Mesenchymal stem cell (in vitro differentiated cells and primary cell): Measurements from ENCODE around the gene ADRA2A.
A peak's percentile ranks its signal among the peaks of the same experiment; 100 is the strongest.

Experiments
- DNase-seq: peaks from one replicate; pipeline ENCODE4 v3.0.0-alpha.2; 2013
- H2AFZ ChIP-seq: one replicate; pipeline ENCODE4 v1.6.1; 2013; ENCODE audit warnings: low read depth, mild to moderate bottlenecking, control low read depth, inconsistent platforms, low read length, moderate library complexity
- H2AK5ac ChIP-seq: 2 replicates; pipeline ENCODE4 v1.6.1; 2013; ENCODE audit warnings: low read length, moderate library complexity, mild to moderate bottlenecking, inconsistent platforms; ENCODE audit not compliant: severe bottlenecking
- H2BK120ac ChIP-seq: one replicate; pipeline ENCODE4 v1.6.1; 2013; ENCODE audit warnings: low read depth, mild to moderate bottlenecking, inconsistent platforms, low read length, moderate library complexity
- H2BK12ac ChIP-seq, 2 experiments: one replicate each; pipeline ENCODE4 v1.6.1; 2013; ENCODE audit warnings: inconsistent platforms in 2 of 2, low read length in 2 of 2, mild to moderate bottlenecking in 2 of 2, moderate library complexity in 2 of 2, control low read depth in 1 of 2
- H2BK15ac ChIP-seq: one replicate; pipeline ENCODE4 v1.6.1; 2013; ENCODE audit warnings: mild to moderate bottlenecking, low read depth, inconsistent platforms; ENCODE audit not compliant: poor library complexity, severe bottlenecking
- H2BK5ac ChIP-seq: 2 replicates; pipeline ENCODE4 v1.6.1; 2013; ENCODE audit warnings: low read depth, mild to moderate bottlenecking, low read length, control low read depth, inconsistent platforms; ENCODE audit not compliant: poor library complexity, severe bottlenecking
- H3K14ac ChIP-seq, 2 experiments: one replicate each; pipeline ENCODE4 v1.6.1; 2013; ENCODE audit warnings: inconsistent platforms in 2 of 2, low read length in 2 of 2, control low read depth in 1 of 2, mild to moderate bottlenecking in 1 of 2, moderate library complexity in 1 of 2
- H3K18ac ChIP-seq, 2 experiments: one replicate each; pipeline ENCODE4 v1.6.1; 2013; ENCODE audit warnings: inconsistent platforms in 2 of 2, low read length in 2 of 2, control low read depth in 1 of 2, low read depth in 1 of 2, mild to moderate bottlenecking in 1 of 2
- H3K23ac ChIP-seq, 2 experiments: one replicate each; pipeline ENCODE4 v1.6.1; 2013; ENCODE audit warnings: inconsistent platforms in 2 of 2, low read length in 2 of 2, mild to moderate bottlenecking in 2 of 2, moderate library complexity in 2 of 2, control low read depth in 1 of 2
- H3K27ac ChIP-seq: 2 replicates; pipeline ENCODE4 v1.5.1; 2013; ENCODE audit warnings: mild to moderate bottlenecking, moderate library complexity, low read length, control low read depth, inconsistent platforms; ENCODE audit not compliant: poor library complexity, severe bottlenecking
- H3K27me3 ChIP-seq, 2 experiments: 2 replicates each; pipeline versions ENCODE4 v1.6.1 to v1.7.0; 2013; ENCODE audit warnings: low read length in 2 of 2, mild to moderate bottlenecking in 2 of 2, moderate library complexity in 2 of 2, control low read depth in 1 of 2, inconsistent platforms in 1 of 2; ENCODE audit not compliant: control insufficient read depth in 1 of 2, insufficient read depth in 1 of 2
- H3K36me3 ChIP-seq, 2 experiments: 2 replicates each; pipeline versions ENCODE4 v1.6.1 to v1.7.0; 2013; ENCODE audit warnings: low read length in 2 of 2, control low read depth in 1 of 2, inconsistent platforms in 1 of 2, low read depth in 1 of 2, mild to moderate bottlenecking in 1 of 2; ENCODE audit not compliant: insufficient read depth in 2 of 2, control insufficient read depth in 1 of 2
- H3K4ac ChIP-seq, 2 experiments: one replicate each; pipeline ENCODE4 v1.6.1; 2013; ENCODE audit warnings: inconsistent platforms in 2 of 2, low read length in 2 of 2, mild to moderate bottlenecking in 2 of 2, moderate library complexity in 2 of 2, control low read depth in 1 of 2, low read depth in 1 of 2
- H3K4me1 ChIP-seq: 2 replicates; pipeline ENCODE4 v1.6.1; 2013; ENCODE audit warnings: low read depth, low read length, control low read depth; ENCODE audit not compliant: control insufficient read depth, insufficient read depth
- H3K4me2 ChIP-seq: 2 replicates; pipeline ENCODE4 v1.6.1; 2013; ENCODE audit warnings: low read length, mild to moderate bottlenecking, inconsistent platforms; ENCODE audit not compliant: poor library complexity, severe bottlenecking
- H3K4me3 ChIP-seq, 2 experiments: 2 replicates each; pipeline versions ENCODE4 v1.5.1 to v1.7.0; 2013; ENCODE audit warnings: low read length in 2 of 2, mild to moderate bottlenecking in 2 of 2, control low read depth in 1 of 2, low read depth in 1 of 2; ENCODE audit not compliant: insufficient read depth in 1 of 2
- H3K79me1 ChIP-seq: replicated peaks from 2 replicates; pipeline ENCODE4 v1.6.1; 2013; ENCODE audit warnings: mild to moderate bottlenecking, control low read depth, low read length, inconsistent platforms; ENCODE audit not compliant: poor library complexity, severe bottlenecking
- H3K9ac ChIP-seq: 2 replicates; pipeline ENCODE4 v1.7.0; 2013; ENCODE audit warnings: mild to moderate bottlenecking, low read length, moderate library complexity
- H3K9me3 ChIP-seq: 2 replicates; pipeline ENCODE4 v1.7.0; 2013; ENCODE audit warnings: mild to moderate bottlenecking, low read length; ENCODE audit not compliant: control insufficient read depth
- H4K8ac ChIP-seq: one replicate; pipeline ENCODE4 v1.6.1; 2013; ENCODE audit warnings: inconsistent platforms, mild to moderate bottlenecking, low read length, moderate library complexity
- H4K91ac ChIP-seq: one replicate; pipeline ENCODE4 v1.6.1; 2013; ENCODE audit warnings: mild to moderate bottlenecking, low read length, inconsistent platforms
- WGBS: methylation state at CpG from one replicate; pipeline ENCODE4 v1.1.7; 2013; ENCODE audit warnings: mixed read lengths; 5-methylcytosine and 5-hydroxymethylcytosine counted together

Gene ADRA2A

DNA sequence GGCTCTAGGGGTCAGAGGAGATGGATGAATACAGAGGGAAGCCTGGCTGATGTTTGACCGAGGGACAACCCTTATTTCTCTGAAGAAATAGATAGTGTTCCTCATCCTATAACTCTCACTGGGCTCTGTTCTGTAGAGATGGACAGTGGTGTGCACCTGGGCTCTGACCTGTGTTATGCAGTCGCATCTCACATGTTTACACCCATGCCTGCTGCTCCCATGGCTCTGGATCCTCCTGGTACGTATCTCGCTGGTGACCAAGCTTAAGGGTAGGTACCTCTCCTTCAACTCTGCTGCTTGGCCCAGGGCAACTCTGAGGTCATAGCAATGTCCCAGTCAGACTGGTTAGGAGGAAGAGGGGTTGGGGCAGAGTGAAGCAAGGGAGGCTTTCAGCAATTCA lies 42.8 kb downstream of the ADRA2A start:
- no peak overlapping the region for H2AK5ac ChIP-seq
- no peak overlapping the region for H2BK12ac ChIP-seq
- H3K4me3 ChIP-seq: no peak overlapping the region
- H3K27ac ChIP-seq: no peak overlapping the region
- no peak overlapping the region for H2BK5ac ChIP-seq
- H3K9ac ChIP-seq: no peak overlapping the region
- no peak overlapping the region for H2BK120ac ChIP-seq
- no peak overlapping the region for H2BK15ac ChIP-seq
- H4K8ac ChIP-seq: no peak overlapping the region
- 74% methylated on average over 3 of the region's 4 CpGs for WGBS
- no peaks in the 10 kb centered on the region for H3K9me3 ChIP-seq
- H3K4me1 ChIP-seq: no peaks in the 10 kb centered on the region
- H3K36me3 ChIP-seq: no peaks in the 10 kb centered on the region
- H2AFZ ChIP-seq: no peak overlapping the region
- H3K18ac ChIP-seq: no peak overlapping the region
- H3K4me2 ChIP-seq: no peak overlapping the region
- H3K27me3 ChIP-seq: peaks cover 0 to 12% of the 10 kb centered on the region in 2 experiments
- no peak overlapping the region for H3K23ac ChIP-seq
- DNase-seq: no peak
- H3K79me1 ChIP-seq: no peaks in the 10 kb centered on the region
- no peak overlapping the region for H3K14ac ChIP-seq
- no peak overlapping the region for H3K4ac ChIP-seq
- H4K91ac ChIP-seq: peak overlapping the region; percentile 15

GRCh38 chr10:111122127-111122526 lies 45.3 kb downstream of the ADRA2A start:
- Histone ChIP-seq H3K4me3 (no peak overlapping the region), H3K14ac (no peak overlapping the region), H3K36me3 (no peaks in the 10 kb centered on the region), H4K8ac (no peak overlapping the region), H2AK5ac (no peak overlapping the region), H3K4me2 (no peak overlapping the region), H3K4me1 (no peaks in the 10 kb centered on the region), H3K9ac (no peak overlapping the region), H4K91ac (no peak overlapping the region), H3K23ac (no peak overlapping the region), H3K79me1 (no peaks in the 10 kb centered on the region), H2BK15ac (no peak overlapping the region), H2AFZ (no peak overlapping the region), H3K9me3 (no peaks in the 10 kb centered on the region), H3K4ac (no peak overlapping the region), H3K27ac (no peak overlapping the region), H2BK120ac (no peak overlapping the region), H3K27me3 (peaks cover 0 to 12% of the 10 kb centered on the region in 2 experiments), H2BK5ac (no peak overlapping the region), H3K18ac (no peak overlapping the region), H2BK12ac (no peak overlapping the region)
- DNase-seq: no peak

DNA sequence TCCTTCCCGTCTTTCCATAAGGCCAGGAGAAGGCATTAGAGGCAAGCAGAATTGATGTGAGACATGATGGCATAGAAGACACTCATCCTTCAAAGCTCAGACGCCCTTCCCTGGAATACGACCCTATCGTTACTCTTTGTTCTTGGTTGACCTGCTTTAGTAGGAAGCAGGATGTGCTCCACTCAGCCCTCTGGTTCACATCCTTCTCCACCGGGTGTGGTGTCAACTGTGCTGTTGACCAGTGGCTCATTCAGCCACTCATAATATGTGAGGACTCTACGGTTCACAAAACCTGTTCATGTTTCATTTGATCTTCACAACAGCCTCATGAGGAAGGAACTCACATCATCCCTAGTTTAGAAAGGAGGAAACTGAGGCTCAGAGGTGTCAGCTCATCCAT lies 47.1 kb downstream of the ADRA2A start:
- Histone ChIP-seq H3K27me3 (peaks cover 0 to 12% of the 10 kb centered on the region in 2 experiments), H3K14ac (no peak overlapping the region), H2BK120ac (no peak overlapping the region), H2AK5ac (no peak overlapping the region), H2BK12ac (no peak overlapping the region), H2BK15ac (no peak overlapping the region), H3K4me1 (no peaks in the 10 kb centered on the region), H2BK5ac (no peak overlapping the region), H3K4me2 (no peak overlapping the region), H3K9me3 (no peaks in the 10 kb centered on the region), H3K36me3 (no peaks in the 10 kb centered on the region), H2AFZ (no peak overlapping the region), H3K79me1 (no peaks in the 10 kb centered on the region), H3K4ac (no peak overlapping the region), H3K4me3 (no peak overlapping the region), H3K9ac (no peak overlapping the region), H3K18ac (no peak overlapping the region), H4K91ac (no peak overlapping the region), H4K8ac (no peak overlapping the region), H3K23ac (no peak overlapping the region), H3K27ac (no peak overlapping the region)
- 90% methylated on average over 6 of the region's 6 CpGs for WGBS
- no peak for DNase-seq

DNA sequence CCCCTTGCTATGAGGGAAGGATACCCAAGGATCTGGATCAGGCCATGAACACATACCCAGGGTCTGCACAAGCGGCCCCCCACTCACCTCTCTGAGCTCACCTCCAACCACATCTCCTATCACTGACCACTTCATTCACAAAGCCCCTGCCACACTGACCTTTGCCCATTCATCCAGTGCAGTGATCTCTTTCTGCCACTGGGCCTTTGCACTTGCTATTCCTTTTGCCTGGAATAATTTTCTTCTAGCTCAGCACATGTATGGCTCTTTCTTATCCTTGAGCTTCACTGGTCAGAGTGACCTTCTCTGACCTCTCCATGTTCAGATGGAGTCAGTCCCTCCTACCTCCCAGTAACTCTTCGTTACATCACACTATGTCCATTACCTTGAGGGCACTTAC lies 48.3 kb downstream of the ADRA2A start:
- no peak overlapping the region for H3K14ac ChIP-seq
- H3K23ac ChIP-seq: no peak overlapping the region
- H2AK5ac ChIP-seq: no peak overlapping the region
- H3K27me3 ChIP-seq: peaks cover 0 to 12% of the 10 kb centered on the region in 2 experiments
- no peak overlapping the region for H2BK15ac ChIP-seq
- no peak overlapping the region for H3K4me2 ChIP-seq
- H3K4ac ChIP-seq: no peak overlapping the region
- no peak overlapping the region for H4K8ac ChIP-seq
- no peak overlapping the region for H3K4me3 ChIP-seq
- no peaks in the 10 kb centered on the region for H3K36me3 ChIP-seq
- no peak for DNase-seq
- no peak overlapping the region for H2BK5ac ChIP-seq
- no peak overlapping the region for H3K27ac ChIP-seq
- H2AFZ ChIP-seq: no peak overlapping the region
- H3K9ac ChIP-seq: no peak overlapping the region
- no peak overlapping the region for H2BK120ac ChIP-seq
- H4K91ac ChIP-seq: no peak overlapping the region
- WGBS: 78% methylated on average over 2 of the region's 2 CpGs
- H3K79me1 ChIP-seq: no peaks in the 10 kb centered on the region
- H2BK12ac ChIP-seq: no peak overlapping the region
- H3K18ac ChIP-seq: no peak overlapping the region
- no peaks in the 10 kb centered on the region for H3K9me3 ChIP-seq
- no peaks in the 10 kb centered on the region for H3K4me1 ChIP-seq
